H1 (cell line): ENCODE measurements around the gene GPR155. TPM values are rescaled to one million over a fixed set of nuclear protein-coding genes. Genes with fewer than 3 reads are reported as not detected.

Experiments used
- CTCF ChIA-PET: fragments of 300-600 bp; sonication (Branson Sonifier 250); formaldehyde crosslinking; loops from one replicate; lab custom pipeline; 2021; ENCODE audit not compliant: partially characterized antibody; lab: Charles Lee
- POLR2A ChIA-PET: fragments of 300-600 bp; sonication (Branson Sonifier 250); formaldehyde crosslinking; loops from one replicate; lab custom pipeline; 2021; ENCODE audit warnings: inconsistent platforms; ENCODE audit not compliant: partially characterized antibody; lab: Charles Lee
- DNase-seq, 2 experiments: peaks; one replicate each; pipeline versions ENCODE4 v3.0.0 to v3.0.0-alpha.2; 2010 to 2022; ENCODE audit warnings: low spot score in 2 of 2, low read depth in 1 of 2, mixed read lengths in 1 of 2
- FAIRE-seq: peaks from 2 replicates; lab custom pipeline; 2011; peaks lifted over from hg19 to GRCh38; lab: Jason Lieb, UNC
- H2AFZ ChIP-seq: 2 replicates; pipeline ENCODE4 v1.8.1; 2012; ENCODE audit warnings: low read length, inconsistent platforms
- H2AK5ac ChIP-seq: 2 replicates; pipeline ENCODE4 v1.6.1; 2013; ENCODE audit warnings: low read depth, low read length
- H2BK120ac ChIP-seq: replicated peaks from 2 replicates; pipeline ENCODE3; 2013; ENCODE audit warnings: low read depth, low read length, inconsistent platforms
- H2BK12ac ChIP-seq: 2 replicates; pipeline ENCODE4 v1.6.1; 2013; ENCODE audit warnings: low read depth, low read length
- H2BK15ac ChIP-seq: 2 replicates; pipeline ENCODE4 v1.6.1; 2013; ENCODE audit warnings: low read length
- H2BK20ac ChIP-seq: 2 replicates; pipeline ENCODE4 v1.6.1; 2013; ENCODE audit warnings: low read length
- H2BK5ac ChIP-seq: 2 replicates; pipeline ENCODE4 v1.6.1; 2013; ENCODE audit warnings: low read depth, low read length
- H3K14ac ChIP-seq: 2 replicates; pipeline ENCODE4 v1.6.1; 2013; ENCODE audit warnings: inconsistent platforms; ENCODE audit not compliant: insufficient read length
- H3K18ac ChIP-seq: 2 replicates; pipeline ENCODE4 v1.6.1; 2013; ENCODE audit warnings: low read length; ENCODE audit errors: extremely low read depth
- H3K23ac ChIP-seq: 2 replicates; pipeline ENCODE4 v1.6.1; 2013; ENCODE audit warnings: inconsistent platforms; ENCODE audit not compliant: insufficient read length
- H3K23me2 ChIP-seq: 2 replicates; pipeline ENCODE4 v1.6.1; 2013; ENCODE audit warnings: low read depth, low read length
- H3K27ac ChIP-seq: 2 replicates; pipeline ENCODE4 v1.6.1; 2011; ENCODE audit warnings: low read depth, low read length, inconsistent platforms
- H3K27me3 ChIP-seq, 4 experiments: replicated peaks in 1 of 4; 1 replicate in 1 of 4; 2 replicates in 3 of 4; pipeline versions ENCODE4 v1.6.1 to v1.8.1; 2011 to 2013; ENCODE audit warnings: low read length in 3 of 4, mild to moderate bottlenecking in 3 of 4, inconsistent platforms in 2 of 4, mixed read lengths in 2 of 4, moderate library complexity in 1 of 4; ENCODE audit not compliant: control insufficient read depth in 3 of 4, insufficient read depth in 3 of 4; ENCODE audit errors: extremely low read depth in 1 of 4
- H3K36me3 ChIP-seq, 4 experiments: 2 replicates each; pipeline versions ENCODE4 v1.6.1 to v1.8.1; 2011 to 2013; ENCODE audit warnings: mild to moderate bottlenecking in 4 of 4, low read length in 3 of 4, moderate library complexity in 2 of 4, control low read depth in 1 of 4, inconsistent platforms in 1 of 4; ENCODE audit not compliant: insufficient read depth in 4 of 4, control insufficient read depth in 2 of 4
- H3K4ac ChIP-seq: replicated peaks from 2 replicates; pipeline ENCODE3; 2013; ENCODE audit warnings: low read length, low read depth, mixed read lengths, inconsistent platforms; ENCODE audit not compliant: insufficient read length
- H3K4me1 ChIP-seq, 4 experiments: replicated peaks in 1 of 4; 1 replicate in 1 of 4; 2 replicates in 3 of 4; pipeline versions ENCODE4 v1.6.1 to v1.8.1; 2011 to 2013; ENCODE audit warnings: low read length in 3 of 4, inconsistent platforms in 2 of 4, mixed read lengths in 1 of 4; ENCODE audit not compliant: insufficient read depth in 4 of 4, control insufficient read depth in 3 of 4
- H3K4me2 ChIP-seq, 2 experiments: 2 replicates each; pipeline versions ENCODE4 v1.6.1 to v1.8.1; 2011 to 2013; ENCODE audit warnings: low read depth in 2 of 2, low read length in 2 of 2, control low read depth in 1 of 2, inconsistent platforms in 1 of 2, mild to moderate bottlenecking in 1 of 2; ENCODE audit not compliant: insufficient read depth in 1 of 2
- H3K4me3 ChIP-seq, 4 experiments: fragments of 200-600, 300-600 bp in 1 of 4; sonication (generic), shearing (Covaris generic), sonication (Bioruptor Twin) in 1 of 4; 2 replicates each; pipeline versions ENCODE4 v1.5.1 to v1.8.1; 2011 to 2016; ENCODE audit warnings: low read length in 4 of 4, low read depth in 3 of 4, control low read depth in 2 of 4, inconsistent platforms in 2 of 4, mild to moderate bottlenecking in 2 of 4, mixed read lengths in 1 of 4, moderate library complexity in 1 of 4; ENCODE audit not compliant: insufficient read depth in 2 of 4; ENCODE audit errors: extremely low read depth in 1 of 4
- H3K56ac ChIP-seq: replicated peaks from 2 replicates; pipeline ENCODE3; 2013; ENCODE audit warnings: low read depth, mild to moderate bottlenecking, mixed read lengths, low read length, inconsistent platforms; ENCODE audit not compliant: insufficient read length
- H3K79me1 ChIP-seq: 2 replicates; pipeline ENCODE4 v1.6.1; 2013; ENCODE audit warnings: low read depth, low read length, control low read depth
- H3K79me2 ChIP-seq, 2 experiments: 2 replicates each; pipeline versions ENCODE4 v1.6.1 to v1.8.1; 2012 to 2013; ENCODE audit warnings: low read length in 2 of 2, mild to moderate bottlenecking in 2 of 2, inconsistent platforms in 1 of 2; ENCODE audit not compliant: insufficient read depth in 2 of 2, control insufficient read depth in 1 of 2
- H3K9ac ChIP-seq, 4 experiments: replicated peaks in 1 of 4; 1 replicate in 1 of 4; 2 replicates in 3 of 4; pipeline versions ENCODE4 v1.6.1 to v1.8.1; 2011 to 2013; ENCODE audit warnings: low read depth in 3 of 4, low read length in 3 of 4, control low read depth in 2 of 4, mild to moderate bottlenecking in 2 of 4, moderate library complexity in 2 of 4, inconsistent platforms in 1 of 4; ENCODE audit errors: extremely low read depth in 1 of 4
- H3K9me3 ChIP-seq, 2 experiments: 2 replicates each; pipeline versions ENCODE4 v1.6.1 to v1.8.1; 2012 to 2013; ENCODE audit warnings: mild to moderate bottlenecking in 2 of 2, moderate library complexity in 2 of 2, control low read depth in 1 of 2, inconsistent platforms in 1 of 2, low read depth in 1 of 2, low read length in 1 of 2, mixed read lengths in 1 of 2; ENCODE audit not compliant: insufficient read depth in 2 of 2
- H4K20me1 ChIP-seq, 2 experiments: replicated peaks in 1 of 2; 2 replicates each; pipeline versions ENCODE3 to v1.8.1; 2011 to 2013; ENCODE audit warnings: inconsistent platforms in 2 of 2, low read length in 2 of 2, mild to moderate bottlenecking in 1 of 2; ENCODE audit not compliant: insufficient read depth in 2 of 2, control insufficient read depth in 1 of 2
- H4K5ac ChIP-seq: 2 replicates; pipeline ENCODE4 v1.6.1; 2013; ENCODE audit warnings: low read length, low read depth, mixed read lengths, inconsistent platforms; ENCODE audit not compliant: insufficient read length
- H4K8ac ChIP-seq: 2 replicates; pipeline ENCODE4 v1.8.0; 2013; ENCODE audit warnings: mild to moderate bottlenecking, moderate library complexity, low read length, inconsistent platforms; ENCODE audit not compliant: insufficient read depth; ENCODE audit errors: extremely low read depth
- H4K91ac ChIP-seq: replicated peaks from 2 replicates; pipeline ENCODE3; 2013; ENCODE audit warnings: low read length, mixed read lengths, inconsistent platforms; ENCODE audit not compliant: insufficient read length
- ASH2L ChIP-seq: fragments of 200-600, 300-600 bp; sonication (generic); IDR thresholded peaks from one replicate; pipeline ENCODE4 v1.7.1; 2017; ENCODE audit warnings: low read length
- BCL11A ChIP-seq, 2 experiments: IDR thresholded peaks; one replicate each; pipeline ENCODE4 v1.6.1; 2011; ENCODE audit warnings: low read depth in 2 of 2, low read length in 2 of 2, mild to moderate bottlenecking in 2 of 2
- BRCA1 ChIP-seq: IDR thresholded peaks from 2 replicates; pipeline ENCODE4 v1.6.1; 2012; ENCODE audit warnings: low read depth, low read length, improper control_type of control experiment
- CHD1 ChIP-seq: IDR thresholded peaks from 2 replicates; pipeline ENCODE4 v1.6.1; 2012; ENCODE audit warnings: low read depth, low read length, improper control_type of control experiment
- RAD21 ChIP-seq, 2 experiments: IDR thresholded peaks in 1 of 2; conservative IDR thresholded peaks in 1 of 2; 2 replicates each; pipeline ENCODE4 v1.6.1; 2011; ENCODE audit warnings: low read depth in 2 of 2, low read length in 2 of 2, improper control_type of control experiment in 1 of 2, inconsistent platforms in 1 of 2, mild to moderate bottlenecking in 1 of 2, moderate library complexity in 1 of 2
- SIN3A ChIP-seq, 2 experiments: IDR thresholded peaks in 1 of 2; conservative IDR thresholded peaks in 1 of 2; 2 replicates each; pipeline ENCODE4 v1.6.1; 2011 to 2012; ENCODE audit warnings: low read length in 2 of 2, improper control_type of control experiment in 1 of 2, low read depth in 1 of 2, mild to moderate bottlenecking in 1 of 2
- SRF ChIP-seq: IDR thresholded peaks from 2 replicates; pipeline ENCODE4 v1.6.1; 2011; ENCODE audit warnings: mild to moderate bottlenecking, low read depth, low read length, moderate library complexity
- WGBS, 2 experiments: shearing (Covaris generic) in 1 of 2; methylation state at CpG; one replicate each; pipeline versions ENCODE4 v1.1.6 to v1.1.7; 2013 to 2015; ENCODE audit warnings: low lambda C conversion rate in 2 of 2, mixed read lengths in 2 of 2, inconsistent platforms in 1 of 2, low coverage in 1 of 2, missing lambda C conversion rate in 1 of 2; ENCODE audit not compliant: insufficient replicate concordance in 2 of 2, insufficient coverage in 1 of 2, insufficient read length in 1 of 2; ENCODE audit errors: extremely low coverage in 1 of 2, missing lambda C conversion rate in 1 of 2; 5-methylcytosine and 5-hydroxymethylcytosine counted together
- polyA plus RNA-seq, 7 experiments: library from polyadenylated mRNA; depleted of rRNA in 3 of 7; stranded (reverse) in 5 of 7; unstranded in 2 of 7; fragments of >200 nt in 5 of 7; fragments of 200-250 nt in 2 of 7; gene quantifications; 1 replicate in 5 of 7; 2 replicates in 1 of 7; 4 replicates in 1 of 7; pipeline versions ENCODE4 v1.2.1 to v1.2.3, GENCODE V29; 2011 to 2013; ENCODE audit warnings: missing spikeins in 2 of 7, mixed read lengths in 2 of 7
- total RNA-seq: library from RNA; stranded (reverse); fragmentation: NEBNext Ultra II Directional; extraction: Animal tissue kit (Norgen Biotek cat#: 25700); gene quantifications from 2 replicates; pipeline ENCODE4 v1.2.1, GENCODE V29; 2021
- TF ChIP-seq, protein P1 (sequence below): IDR thresholded peaks from 2 replicates; pipeline ENCODE4 v1.6.1; 2011; ENCODE audit warnings: low read depth, mild to moderate bottlenecking, low read length; ENCODE audit not compliant: insufficient read depth

GPR155 gene
- total and polyA plus RNA-seq, 2 of the 8 experiments (the other 6 are each of a cell fraction or from before 2014, with no cell fraction given), result 0.26 to 2.1 TPM

DNA sequence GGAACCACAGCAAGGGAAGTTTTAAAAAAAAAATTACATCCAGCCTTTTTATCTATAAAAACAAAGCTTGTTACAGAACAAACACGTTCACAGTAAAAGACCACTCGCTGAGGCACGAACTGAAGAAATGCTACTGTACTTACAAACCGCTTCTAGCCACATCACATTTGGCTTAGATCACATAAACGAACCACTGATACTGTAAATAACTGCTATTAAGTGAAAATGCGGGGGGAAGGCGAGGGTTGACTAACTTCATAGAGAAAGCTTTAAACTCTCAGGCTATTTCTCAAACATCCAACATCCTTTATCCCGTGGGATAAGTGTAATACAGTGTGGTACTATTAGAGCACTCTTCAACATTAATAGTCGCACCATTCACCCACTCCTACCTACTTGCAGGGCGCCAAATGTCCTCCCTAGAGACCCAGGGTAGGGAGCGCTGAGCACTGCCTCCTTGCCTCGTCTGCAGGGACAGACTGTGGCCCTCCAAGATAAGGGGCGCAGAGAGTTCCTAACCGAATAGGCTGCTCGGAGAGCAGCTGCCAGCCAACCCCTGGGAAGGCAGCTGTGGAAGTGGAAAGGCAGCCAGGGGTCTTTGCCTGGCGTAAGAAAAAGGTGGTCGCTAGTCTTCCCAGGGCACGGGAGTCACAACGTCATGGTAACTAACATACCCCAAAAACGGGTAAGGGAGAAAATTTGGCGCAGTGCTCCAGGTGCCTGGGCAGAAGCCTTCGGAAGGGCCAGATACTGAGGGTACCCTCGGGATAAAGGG, 854 bp downstream of the GPR155 start:
- no peak for FAIRE-seq

More for the DNA sequence above, 854 bp downstream of the GPR155 start:
- Histone ChIP-seq H3K9ac (no peak overlapping the region), H2BK12ac (no peak overlapping the region), H2BK5ac (no peak overlapping the region), H3K4me2 (peak overlapping the region; percentile 88 to 99), H3K79me2 (no peaks in the 10 kb centered on the region), H3K27me3 (peaks cover 0 to 18% (median 9%) of the 10 kb centered on the region in 4 experiments; a peak in 6 of 7 replicates), H3K27ac (no peak overlapping the region)
- TF ChIP-seq RAD21 (IDR thresholded peaks at IDR 0.05 in 1 of 2, conservative IDR thresholded peaks at IDR 0.05 in 1 of 2; ENCODE audit: low read depth in 2 of 2, low read length in 2 of 2) (no peak), ASH2L (peak; percentile 12), CHD1 (no peak), SIN3A (conservative IDR thresholded peaks at IDR 0.05 in 1 of 2, IDR thresholded peaks at IDR 0.05 in 1 of 2; ENCODE audit: low read depth in 1 of 2, low read length in 2 of 2) (0 out of 4 replicates have a peak, but pooled peaks of 1 of the 2 experiments have one; percentile 3), BRCA1 (no peak), SRF (no peak), BCL11A (IDR thresholded peaks at IDR 0.05; ENCODE audit: low read depth in 2 of 2, low read length in 2 of 2) (no peak)
- TF ChIP-seq, protein P1, sequence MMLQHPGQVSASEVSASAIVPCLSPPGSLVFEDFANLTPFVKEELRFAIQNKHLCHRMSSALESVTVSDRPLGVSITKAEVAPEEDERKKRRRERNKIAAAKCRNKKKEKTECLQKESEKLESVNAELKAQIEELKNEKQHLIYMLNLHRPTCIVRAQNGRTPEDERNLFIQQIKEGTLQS, result no peak
- TF ChIP-seq, all 59 proteins: peak for 2
- no peak overlapping the region for H2BK20ac ChIP-seq
- H3K14ac ChIP-seq, result no peak overlapping the region
- H3K79me1 ChIP-seq, result no peaks in the 10 kb centered on the region
- H3K23ac ChIP-seq, result no peak overlapping the region
- no peak overlapping the region for H2AK5ac ChIP-seq
- no peak overlapping the region for H4K91ac ChIP-seq
- no peaks in the 10 kb centered on the region for H3K9me3 ChIP-seq
- H2BK15ac ChIP-seq, result no peak overlapping the region
- ChIA-PET CTCF (interaction anchor here (0.6 to 2.4 kb wide), 5 partner anchors 10 to 638 kb away, joined by 3 to 8 read pairs (median 3); no protein-coding TSS in a partner anchor), POLR2A (interaction anchor here (0.6 to 2.0 kb wide), 3 partner anchors 10 to 978 kb away, joined by 3 to 6 read pairs (median 3); no protein-coding TSS in a partner anchor)
- no peak overlapping the region for H3K56ac ChIP-seq
- H3K18ac ChIP-seq, result no peak overlapping the region
- no peaks in the 10 kb centered on the region; a peak in 5 of 7 replicates for H3K4me1 ChIP-seq
- no peaks in the 10 kb centered on the region for H4K20me1 ChIP-seq
- peaks cover 11% of the 10 kb centered on the region; the same call in 1 of the 2 replicates for H3K23me2 ChIP-seq
- H4K5ac ChIP-seq, result no peak overlapping the region
- H2AFZ ChIP-seq, result peak overlapping the region; percentile 78
- H3K4ac ChIP-seq, result no peak overlapping the region
- H3K36me3 ChIP-seq, result no peaks in the 10 kb centered on the region
- WGBS, 2 experiments, result 37% methylated on average over 23 of the region's 23 CpGs; no CpG with 5 or more reads in 1 of the 2 experiments
- no peak overlapping the region for H2BK120ac ChIP-seq
- DNase-seq, result no peak
- peak overlapping the region; percentile 31; the same call in 1 of the 2 replicates for H4K8ac ChIP-seq
- peak overlapping the region; percentile 31 to 66 (median 57) for H3K4me3 ChIP-seq
